Glomerular visceral epithelial cell (primary cell): Measurements from ENCODE around the gene VAX1.
"Not testable (repeated sequence)": the region's sequence is repeated elsewhere in the genome, so short reads cannot be mapped to it uniquely, and the experiment has no call there.

ENCODE experiments used
- DNase-seq: peaks from one replicate; pipeline ENCODE4 v3.0.0-alpha.2; 2016; ENCODE audit errors: extremely low spot score

Gene VAX1

DNA sequence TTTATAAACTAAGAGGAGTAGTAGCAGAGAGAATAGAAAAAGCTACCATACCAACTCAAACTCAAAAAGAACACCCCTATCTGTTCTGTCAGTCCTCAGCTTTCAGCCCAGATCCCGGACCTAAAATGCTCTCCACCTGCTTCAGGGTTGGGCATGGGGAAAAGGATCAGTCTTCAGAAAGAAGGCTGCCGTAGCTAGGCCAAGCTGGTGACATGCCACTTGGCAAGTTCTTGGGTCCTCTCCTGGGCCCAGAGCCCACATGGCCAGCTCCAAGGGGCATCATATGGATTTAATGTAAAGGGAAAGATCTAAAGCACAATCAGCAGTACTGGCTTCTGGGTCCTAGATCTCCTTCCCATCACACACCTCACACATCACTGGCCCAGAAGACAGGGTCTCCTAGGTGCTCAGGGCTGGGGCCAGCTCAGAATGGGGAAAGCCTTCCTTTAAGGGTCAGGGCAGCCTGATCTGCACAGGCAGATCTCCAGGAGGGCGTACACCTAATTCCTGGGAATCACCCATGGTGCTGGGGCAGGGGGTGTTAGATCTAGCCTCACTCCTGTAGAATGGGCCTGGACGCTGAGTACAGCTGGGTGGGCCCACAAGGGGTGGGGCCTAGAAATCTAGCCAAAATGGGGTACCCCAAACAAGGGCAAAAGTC, 2.5 kb downstream of the VAX1 start:
- no peak for DNase-seq

DNA sequence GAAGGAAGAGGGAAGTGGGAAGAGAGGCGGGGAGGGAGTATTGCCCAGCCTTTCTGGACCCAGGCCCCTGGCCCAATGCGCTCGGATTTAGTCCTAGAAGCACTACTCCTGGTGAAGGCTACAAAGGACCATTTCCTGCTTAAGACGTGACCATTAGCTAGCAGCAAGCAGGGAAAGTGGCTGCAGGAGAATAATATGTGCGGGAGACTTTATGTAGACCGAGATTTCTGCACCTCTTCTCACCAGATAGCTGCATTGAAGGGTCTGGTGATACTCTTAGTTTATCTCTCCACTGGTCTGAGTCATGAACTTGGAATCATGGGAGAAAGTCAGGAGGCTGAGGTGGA, 3.1 kb downstream of the VAX1 start:
- DNase-seq: no peak

GRCh38 chr10:117134306-117135025, 3.6 kb downstream of the VAX1 start:
- no peak for DNase-seq

- no peak for DNase-seq
Observed at GRCh38 chr10:117134056-117134305, 4.1 kb downstream of the VAX1 start.

GRCh38 chr10:117133273-117134055, 4.6 kb downstream of the VAX1 start:
- DNase-seq: no peak

GRCh38 chr10:117132751-117133231, 5.3 kb downstream of the VAX1 start:
- no peak for DNase-seq

DNA sequence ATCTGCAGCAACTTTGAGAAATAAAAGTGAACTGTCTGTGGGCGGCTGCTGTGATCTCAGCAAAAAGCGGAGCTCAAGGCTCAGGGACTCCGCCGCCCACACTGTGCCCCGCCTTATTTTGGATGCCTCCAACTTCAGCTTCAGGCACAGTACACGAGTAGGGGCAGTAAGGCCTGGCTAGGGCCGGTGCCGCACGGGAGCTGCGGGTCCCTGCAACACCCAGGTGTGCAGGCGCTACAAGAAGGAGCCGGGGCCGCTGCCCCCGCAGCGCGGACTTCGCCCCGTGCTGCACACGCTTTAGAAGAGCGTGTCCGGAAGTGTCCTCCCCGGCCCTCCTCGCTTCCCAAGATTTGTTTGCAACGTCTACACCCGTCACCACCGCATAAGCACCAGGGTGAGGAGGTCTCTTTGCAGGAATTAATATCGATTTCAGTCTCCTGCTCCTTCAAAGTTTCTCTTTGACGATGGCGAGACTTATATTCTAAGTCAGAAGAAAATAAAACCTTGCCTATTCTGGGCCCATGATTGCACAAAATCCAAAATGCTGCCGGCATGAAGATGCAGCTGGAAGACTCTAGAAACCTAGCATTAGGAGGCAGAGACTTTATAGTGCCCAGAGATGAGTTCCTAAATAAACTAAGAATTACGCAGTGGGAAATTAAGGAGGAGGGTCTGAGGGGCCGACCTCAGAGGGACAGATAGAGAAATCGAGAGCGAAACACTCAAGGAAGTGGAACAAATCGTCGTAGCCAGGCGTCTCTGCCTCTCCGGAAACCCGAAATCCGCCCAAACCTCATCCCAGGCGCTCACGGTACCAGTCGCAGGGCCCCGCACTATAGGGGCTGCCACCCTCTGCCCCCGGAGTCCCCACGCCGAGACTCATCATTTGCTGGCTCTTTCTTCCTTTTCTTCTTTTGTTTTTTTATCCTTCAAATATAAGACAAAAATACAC, 6.4 kb downstream of the VAX1 start:
- no peak for DNase-seq

GRCh38 chr10:117130862-117131375, 7.2 kb downstream of the VAX1 start:
- DNase-seq: no peak

- no peak for DNase-seq
Observed at GRCh38 chr10:117130346-117130745, 7.7 kb downstream of the VAX1 start.

GRCh38 chr10:117126645-117127044, 11.4 kb downstream of the VAX1 start:
- not testable (repeated sequence) for DNase-seq

DNA sequence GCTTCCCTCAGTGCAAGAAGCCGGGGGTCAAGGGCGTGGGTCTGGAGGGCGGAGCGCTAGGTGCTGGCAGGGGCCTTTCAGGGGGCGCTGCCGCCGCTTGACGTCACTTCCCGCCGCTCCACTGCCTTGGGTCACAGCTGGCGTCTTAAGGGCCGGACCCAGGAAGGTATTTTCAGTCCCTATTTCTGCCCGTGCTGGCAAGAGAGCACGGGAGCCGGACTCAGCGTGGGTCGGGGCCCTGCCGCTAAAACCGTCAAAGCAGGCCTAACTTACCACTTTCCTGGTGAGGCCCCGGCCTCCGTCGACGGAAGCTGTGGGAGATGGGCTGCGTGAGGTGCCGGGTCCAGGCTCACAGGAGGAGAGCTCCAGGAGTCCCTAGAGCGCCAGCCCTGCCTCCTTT, 12.0 kb downstream of the VAX1 start:
- DNase-seq: no peak

DNA sequence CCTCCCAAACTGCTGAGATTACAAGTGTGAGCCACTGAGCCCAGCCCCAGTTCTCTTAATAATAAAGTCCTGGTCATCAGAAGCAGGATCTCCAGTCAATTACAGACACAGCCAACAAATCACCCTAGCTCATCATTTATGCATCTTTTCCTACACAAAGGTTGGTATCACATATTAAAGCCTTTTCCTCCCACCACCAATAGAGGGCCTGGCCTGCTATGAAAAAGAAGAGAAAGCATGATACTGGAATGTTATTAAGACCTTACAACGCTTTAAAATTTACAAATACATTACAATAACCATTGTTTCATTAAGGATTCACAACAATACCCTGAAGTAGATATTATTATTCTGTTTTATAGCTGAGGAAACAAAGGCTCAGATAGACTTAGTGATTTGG, 25.9 kb downstream of the VAX1 start:
- no peak for DNase-seq

GRCh38 chr10:117107238-117107637, 30.8 kb downstream of the VAX1 start:
- no peak for DNase-seq

DNA sequence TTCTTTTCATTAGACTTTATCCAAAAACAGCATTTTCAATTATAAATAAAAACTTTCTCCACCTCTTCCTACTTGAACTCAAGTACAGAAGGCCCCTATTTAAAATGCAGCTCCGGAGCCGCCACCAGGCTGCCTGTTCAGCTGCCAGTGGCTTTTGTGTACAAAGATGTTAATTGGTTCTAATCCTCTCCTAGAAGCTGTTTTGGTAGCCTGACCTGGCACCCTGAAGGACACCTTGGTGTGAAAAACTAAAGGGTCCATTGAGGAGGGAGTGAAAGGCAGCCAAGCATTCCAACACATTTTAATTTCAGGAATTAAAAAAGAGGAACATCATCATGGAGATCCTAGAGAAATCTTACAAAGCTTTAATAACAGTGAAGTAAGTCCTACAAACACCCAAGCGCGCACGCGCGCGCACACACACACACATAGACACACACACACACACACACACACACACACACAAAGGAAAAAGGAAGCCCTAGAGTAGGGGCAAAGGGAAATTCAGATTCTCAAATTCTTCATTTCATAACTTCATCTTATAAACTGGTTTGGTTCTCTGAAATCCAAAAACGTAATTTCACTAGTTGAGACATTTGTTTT, 41.4 kb downstream of the VAX1 start:
- DNase-seq: no peak

- DNase-seq: no peak
Observed at GRCh38 chr10:117094856-117095255, 43.2 kb downstream of the VAX1 start.

DNA sequence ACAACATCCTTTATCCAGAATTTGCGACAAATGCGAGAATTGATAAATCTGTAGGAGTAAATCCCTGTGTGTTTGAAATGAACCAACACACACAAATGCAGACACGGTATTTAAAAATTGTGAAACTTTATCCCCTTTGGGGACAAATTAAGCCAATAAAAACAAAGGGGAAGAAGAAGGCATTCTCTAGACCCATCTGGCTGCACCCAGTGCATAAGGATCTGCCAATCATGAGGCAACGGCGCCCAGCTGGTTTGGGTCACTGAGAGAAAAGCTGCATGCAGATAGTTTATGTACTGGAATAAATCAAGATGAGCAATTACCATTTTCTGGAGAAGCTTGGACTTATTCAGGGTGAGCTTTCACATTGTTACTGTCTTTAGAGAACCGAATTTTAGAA, 45.7 kb downstream of the VAX1 start:
- no peak for DNase-seq

DNA sequence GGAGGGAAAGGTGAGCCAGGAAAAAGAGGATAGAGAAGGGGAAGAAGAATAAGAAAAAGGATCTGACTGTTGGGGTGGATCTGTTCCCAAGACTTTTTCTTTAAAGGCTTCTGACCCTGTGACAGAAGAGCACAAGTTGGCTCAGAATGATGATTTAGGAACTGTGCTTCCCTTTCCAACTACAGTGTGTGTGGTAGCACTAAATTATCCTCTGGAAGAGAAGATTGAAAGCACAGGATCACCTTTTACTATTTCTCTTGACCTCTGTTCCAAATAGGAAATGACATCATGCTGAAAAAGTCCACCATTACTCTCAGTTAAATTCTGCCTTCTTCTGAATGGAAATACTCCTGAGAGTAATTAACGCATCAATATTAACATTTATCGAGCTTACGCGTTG, 47.2 kb downstream of the VAX1 start:
- no peak for DNase-seq

DNA sequence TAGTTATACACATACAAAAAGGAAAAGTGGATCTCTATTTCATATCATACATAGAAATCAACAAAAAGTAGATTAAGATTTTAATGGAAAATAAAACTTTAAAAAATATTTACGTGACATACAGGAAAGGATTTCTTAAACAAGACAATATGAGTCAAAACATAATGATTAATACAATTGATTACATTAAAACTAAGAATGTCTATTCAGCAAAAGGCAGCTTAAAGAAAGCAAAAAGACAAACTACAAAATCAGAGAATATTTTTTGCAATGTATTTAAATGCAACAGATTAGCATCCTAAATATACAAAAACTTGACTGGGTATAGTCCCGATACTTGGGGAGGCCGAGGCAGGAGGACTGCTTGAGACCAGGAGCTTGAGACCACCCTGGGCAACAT, 50.5 kb downstream of the VAX1 start:
- no peak for DNase-seq

GRCh38 chr10:117086546-117086945, 51.5 kb downstream of the VAX1 start:
- DNase-seq: no peak

GRCh38 chr10:117084421-117085246, 53.4 kb downstream of the VAX1 start:
- not testable (repeated sequence) for DNase-seq
